Neural cell (in vitro differentiated cells): ENCODE results near the gene L2HGDH. TPM values are rescaled to one million over a fixed set of nuclear protein-coding genes. Genes with fewer than 3 reads are reported as not detected.

Source experiments
- H2AFZ ChIP-seq: fragments of 200-600, 300-800 bp; sonication (generic), shearing (Covaris generic); 2 replicates; pipeline ENCODE4 v1.6.0; 2014; ENCODE audit warnings: low read depth, mild to moderate bottlenecking, antibody characterized with exemption, low read length, moderate library complexity
- H3F3A ChIP-seq: fragments of 200-600 bp; shearing (Covaris generic); 2 replicates; pipeline ENCODE4 v1.6.1; 2016; ENCODE audit warnings: mild to moderate bottlenecking, moderate library complexity, mixed read lengths, antibody characterized with exemption, low read length; ENCODE audit not compliant: insufficient read depth, poor library complexity, severe bottlenecking
- H3K27ac ChIP-seq: fragments of 200-600, 300-800 bp; sonication (generic), shearing (Covaris generic); 2 replicates; pipeline ENCODE4 v1.5.1; 2014; ENCODE audit warnings: mild to moderate bottlenecking, low read length, moderate library complexity
- H3K27me3 ChIP-seq: fragments of 300-800, 200-600 bp; sonication (generic), shearing (Covaris generic); 2 replicates; pipeline ENCODE4 v1.6.0; 2014; ENCODE audit warnings: mild to moderate bottlenecking, low read depth, low read length, moderate library complexity; ENCODE audit not compliant: insufficient read depth
- H3K36me3 ChIP-seq: fragments of 300-800, 200-600 bp; sonication (generic), shearing (Covaris generic); 2 replicates; pipeline ENCODE4 v1.5.1; 2014; ENCODE audit warnings: mild to moderate bottlenecking, antibody characterized with exemption, low read length, moderate library complexity; ENCODE audit not compliant: insufficient read depth
- H3K4me2 ChIP-seq: fragments of 300-800, 200-600 bp; sonication (generic), shearing (Covaris generic); 2 replicates; pipeline ENCODE4 v1.6.0; 2014; ENCODE audit warnings: mild to moderate bottlenecking, low read length
- H3K4me3 ChIP-seq: fragments of 300-800, 200-600 bp; sonication (generic), shearing (Covaris generic); 2 replicates; pipeline ENCODE4 v1.5.1; 2014; ENCODE audit warnings: mild to moderate bottlenecking, low read length, moderate library complexity
- H3K79me2 ChIP-seq: fragments of 200-600 bp; shearing (Covaris generic); replicated peaks from 2 replicates; pipeline ENCODE4 v1.6.0; 2014; ENCODE audit warnings: mild to moderate bottlenecking, low read length, moderate library complexity; ENCODE audit not compliant: insufficient read depth
- H3K9ac ChIP-seq: fragments of 300-800, 200-600 bp; sonication (generic), shearing (Covaris generic); 2 replicates; pipeline ENCODE4 v1.6.1; 2016; ENCODE audit warnings: mild to moderate bottlenecking, low read length, mixed read lengths
- H3K9me2 ChIP-seq: fragments of 200-600 bp; shearing (Covaris generic); 2 replicates; pipeline ENCODE4 v1.6.1; 2016; ENCODE audit warnings: mild to moderate bottlenecking, low read length, mixed read lengths; ENCODE audit not compliant: insufficient read depth
- H3K9me3 ChIP-seq: fragments of 200-600, 300-800 bp; sonication (generic), shearing (Covaris generic); 2 replicates; pipeline ENCODE4 v1.6.1; 2016; ENCODE audit warnings: mild to moderate bottlenecking, mixed run types, low read length, moderate library complexity, mixed read lengths
- H4K20me1 ChIP-seq: fragments of 200-600 bp; shearing (Covaris generic); 2 replicates; pipeline ENCODE4 v1.6.1; 2016; ENCODE audit warnings: mild to moderate bottlenecking, mixed run types; ENCODE audit not compliant: insufficient read depth
- CTCF ChIP-seq: fragments of 450-650 bp; IDR thresholded peaks from 2 replicates; pipeline ENCODE4 v1.5.1; 2014; ENCODE audit warnings: antibody characterized with exemption, mild to moderate bottlenecking, moderate library complexity; ENCODE audit not compliant: poor library complexity, severe bottlenecking
- EP300 ChIP-seq: fragments of 450-650 bp; conservative IDR thresholded peaks from 2 replicates; pipeline ENCODE4 v1.6.1; 2014; ENCODE audit warnings: antibody characterized with exemption, mild to moderate bottlenecking, moderate library complexity; ENCODE audit not compliant: poor library complexity, severe bottlenecking
- EZH2 ChIP-seq: fragments of 200-600, 300-800 bp; shearing (Covaris generic), sonication (generic); IDR thresholded peaks from 2 replicates; pipeline ENCODE4 v1.6.1; 2014; ENCODE audit warnings: antibody characterized with exemption, low read length, borderline replicate concordance, mild to moderate bottlenecking; ENCODE audit not compliant: insufficient read depth, poor library complexity, severe bottlenecking
- MXI1 ChIP-seq: fragments of 450-650 bp; conservative IDR thresholded peaks from 2 replicates; pipeline ENCODE4 v1.6.1; 2014; ENCODE audit warnings: antibody characterized with exemption, mild to moderate bottlenecking; ENCODE audit not compliant: poor library complexity, severe bottlenecking
- POLR2AphosphoS5 ChIP-seq: IDR thresholded peaks from 2 replicates; pipeline ENCODE4 v1.6.1; 2012
- RAD21 ChIP-seq: fragments of 450-650 bp; conservative IDR thresholded peaks from 2 replicates; pipeline ENCODE4 v1.6.1; 2014; ENCODE audit warnings: antibody characterized with exemption, mild to moderate bottlenecking, moderate library complexity
- REST ChIP-seq: IDR thresholded peaks from 2 replicates; pipeline ENCODE4 v1.6.1; 2012; ENCODE audit warnings: borderline replicate concordance
- SMC3 ChIP-seq: fragments of 450-650 bp; conservative IDR thresholded peaks from 2 replicates; pipeline ENCODE4 v1.6.1; 2014; ENCODE audit warnings: antibody characterized with exemption, mild to moderate bottlenecking, moderate library complexity; ENCODE audit not compliant: poor library complexity
- TAF1 ChIP-seq: IDR thresholded peaks from 2 replicates; pipeline ENCODE4 v1.6.1; 2012; ENCODE audit warnings: low read depth
- polyA plus RNA-seq: library from polyadenylated mRNA; depleted of rRNA; stranded (reverse); fragments of >200 nt; gene quantifications from 2 replicates; pipeline ENCODE4 v1.2.3, GENCODE V29; 2014

Gene L2HGDH
- polyA plus RNA-seq, 1 donor from 2014 or later: 8.9 TPM

- Histone ChIP-seq H3F3A (peaks cover 4% of the 10 kb centered on the region), H3K36me3 (no peaks in the 10 kb centered on the region), H3K9me3 (no peaks in the 10 kb centered on the region), H3K27ac (peak overlapping the region; percentile 28), H2AFZ (no peak overlapping the region), H3K79me2 (peaks cover 12% of the 10 kb centered on the region), H3K4me2 (no peak overlapping the region), H3K27me3 (no peaks in the 10 kb centered on the region), H3K9ac (peak overlapping the region; percentile 36), H4K20me1 (no peaks in the 10 kb centered on the region), H3K9me2 (no peaks in the 10 kb centered on the region), H3K4me3 (no peak overlapping the region)
- TF ChIP-seq SMC3 (no peak), EZH2 (no peak), EP300 (no peak), CTCF (no peak), MXI1 (no peak), RAD21 (no peak), POLR2AphosphoS5 (no peak), REST (no peak), TAF1 (no peak)
Observed at GRCh38 chr14:50320283-50320682, 8.3 kb upstream of the L2HGDH start.

GRCh38 chr14:50319721-50320120, 7.7 kb upstream of the L2HGDH start:
- Histone ChIP-seq H3K4me3 (no peak overlapping the region), H3K27ac (no peak overlapping the region), H2AFZ (no peak overlapping the region), H3F3A (peaks cover 4% of the 10 kb centered on the region), H3K9ac (no peak overlapping the region), H3K9me2 (no peaks in the 10 kb centered on the region), H3K4me2 (no peak overlapping the region), H3K79me2 (peaks cover 12% of the 10 kb centered on the region), H4K20me1 (no peaks in the 10 kb centered on the region), H3K9me3 (no peaks in the 10 kb centered on the region), H3K36me3 (no peaks in the 10 kb centered on the region), H3K27me3 (no peaks in the 10 kb centered on the region)
- TF ChIP-seq EP300 (no peak), REST (no peak), POLR2AphosphoS5 (no peak), SMC3 (no peak), TAF1 (no peak), EZH2 (no peak), MXI1 (no peak), RAD21 (no peak), CTCF (no peak)
